HEK293 (cell line): ENCODE measurements around the gene SCNN1G.

Experiments used
- CTCF ChIA-PET: fragments of 350-600 bp; formaldehyde crosslinking; extraction: SDS; loops from one replicate; lab custom pipeline; 2021; ENCODE audit warnings: antibody characterized with exemption; lab: Yijun Ruan, JAX
- POLR2A ChIA-PET: fragments of 300-600 bp; formaldehyde crosslinking; extraction: SDS; loops from one replicate; lab custom pipeline; 2020; ENCODE audit warnings: antibody characterized with exemption, inconsistent platforms; lab: Yijun Ruan, JAX
- H3K27ac ChIP-seq: fragments of 200-500 bp; sonication (Bioruptor generic); 2 replicates; pipeline ENCODE4 v1.5.1; 2014; ENCODE audit warnings: low read depth, low read length, control low read depth, inconsistent platforms; ENCODE audit errors: extremely low read depth
- H3K36me3 ChIP-seq, 2 experiments: fragments of 200-500 bp in 1 of 2; sonication (Bioruptor generic) in 1 of 2; 1 replicate in 1 of 2; 2 replicates in 1 of 2; pipeline ENCODE4 v1.5.1; 2014 to 2017; ENCODE audit warnings: inconsistent platforms in 2 of 2, low read length in 2 of 2; ENCODE audit not compliant: control insufficient read depth in 2 of 2, insufficient read depth in 1 of 2
- H3K4me1 ChIP-seq: fragments of 200-500 bp; sonication (Bioruptor generic); 2 replicates; pipeline ENCODE4 v1.5.1; 2014; ENCODE audit warnings: mild to moderate bottlenecking, low read length, inconsistent platforms; ENCODE audit not compliant: control insufficient read depth, insufficient read depth
- H3K4me3 ChIP-seq: 2 replicates; pipeline ENCODE4 v1.5.1; 2011; ENCODE audit warnings: low read depth, mild to moderate bottlenecking, control low read depth, low read length, moderate library complexity
- H3K9me3 ChIP-seq: fragments of 200-500 bp; sonication (Bioruptor generic); 2 replicates; pipeline ENCODE4 v1.5.1; 2014; ENCODE audit warnings: low read depth, low read length, inconsistent platforms; ENCODE audit not compliant: control insufficient read depth, insufficient read depth
- BCL11A ChIP-seq: fragments of 450-650 bp; formaldehyde crosslinking; IDR thresholded peaks from 2 replicates; pipeline ENCODE4 v1.5.1; 2016; ENCODE audit warnings: low read depth, missing biosample characterization, missing genetic modification characterization
- BCL11B ChIP-seq: fragments of 450-650 bp; formaldehyde crosslinking; IDR thresholded peaks from 2 replicates; pipeline ENCODE4 v1.5.1; 2016; ENCODE audit warnings: low read depth, missing biosample characterization, missing genetic modification characterization
- FEZF1 ChIP-seq: fragments of 450-650 bp; formaldehyde crosslinking; IDR thresholded peaks from 2 replicates; pipeline ENCODE4 v1.5.1; 2016; ENCODE audit warnings: missing biosample characterization, missing genetic modification characterization
- KLF7 ChIP-seq: fragments of 450-650 bp; formaldehyde crosslinking; IDR thresholded peaks from 2 replicates; pipeline ENCODE4 v1.5.1; 2016; ENCODE audit warnings: missing biosample characterization, missing genetic modification characterization, borderline replicate concordance
- KLF8 ChIP-seq: fragments of 450-650 bp; formaldehyde crosslinking; IDR thresholded peaks from 2 replicates; pipeline ENCODE4 v1.5.1; 2016; ENCODE audit warnings: missing biosample characterization, missing genetic modification characterization
- SCRT1 ChIP-seq: fragments of 450-650 bp; formaldehyde crosslinking; IDR thresholded peaks from 2 replicates; pipeline ENCODE4 v1.5.1; 2016; ENCODE audit warnings: missing biosample characterization, missing genetic modification characterization, borderline replicate concordance
- ZBTB17 ChIP-seq: fragments of 450-650 bp; formaldehyde crosslinking; IDR thresholded peaks from 2 replicates; pipeline ENCODE4 v1.5.1; 2016; ENCODE audit warnings: missing biosample characterization, missing genetic modification characterization
- ZBTB21 ChIP-seq: fragments of 450-650 bp; formaldehyde crosslinking; IDR thresholded peaks from 2 replicates; pipeline ENCODE4 v1.5.1; 2017; ENCODE audit warnings: missing biosample characterization, missing genetic modification characterization
- ZBTB48 ChIP-seq: fragments of 450-650 bp; formaldehyde crosslinking; IDR thresholded peaks from 2 replicates; pipeline ENCODE4 v1.5.1; 2016; ENCODE audit warnings: missing biosample characterization, missing genetic modification characterization
- ZBTB49 ChIP-seq: fragments of 450-650 bp; formaldehyde crosslinking; IDR thresholded peaks from 2 replicates; pipeline ENCODE4 v1.5.1; 2016; ENCODE audit warnings: missing biosample characterization, missing genetic modification characterization, low read depth
- ZBTB7A ChIP-seq: fragments of 450-650 bp; formaldehyde crosslinking; IDR thresholded peaks from 2 replicates; pipeline ENCODE4 v1.5.1; 2016; ENCODE audit warnings: low read depth, missing biosample characterization, missing genetic modification characterization
- ZNF112 ChIP-seq: fragments of 450-650 bp; formaldehyde crosslinking; IDR thresholded peaks from 2 replicates; pipeline ENCODE4 v1.5.0; 2017; ENCODE audit warnings: missing biosample characterization, missing genetic modification characterization
- ZNF146 ChIP-seq: fragments of 450-650 bp; formaldehyde crosslinking; IDR thresholded peaks from 2 replicates; pipeline ENCODE4 v1.5.1; 2016; ENCODE audit warnings: missing biosample characterization, missing genetic modification characterization
- ZNF175 ChIP-seq: fragments of 450-650 bp; formaldehyde crosslinking; IDR thresholded peaks from 2 replicates; pipeline ENCODE4 v1.5.1; 2016; ENCODE audit warnings: missing biosample characterization, missing genetic modification characterization
- ZNF2 ChIP-seq: fragments of 450-650 bp; formaldehyde crosslinking; IDR thresholded peaks from 2 replicates; pipeline ENCODE4 v1.5.1; 2016; ENCODE audit warnings: missing biosample characterization, missing genetic modification characterization
- ZNF549 ChIP-seq: fragments of 450-650 bp; IDR thresholded peaks from 2 replicates; pipeline ENCODE4 v1.5.1; 2018; ENCODE audit warnings: missing biosample characterization, missing genetic modification characterization, mild to moderate bottlenecking, inconsistent platforms, moderate library complexity
- ZNF76 ChIP-seq: fragments of 450-650 bp; formaldehyde crosslinking; IDR thresholded peaks from 2 replicates; pipeline ENCODE4; 2016; ENCODE audit warnings: low read depth, missing biosample characterization, missing genetic modification characterization, borderline replicate concordance
- ZNF792 ChIP-seq: fragments of 450-650 bp; formaldehyde crosslinking; IDR thresholded peaks from 2 replicates; pipeline ENCODE4 v1.5.1; 2016; ENCODE audit warnings: missing biosample characterization, missing genetic modification characterization
- ZNF837 ChIP-seq: fragments of 450-650 bp; formaldehyde crosslinking; IDR thresholded peaks from 2 replicates; pipeline ENCODE4 v1.5.1; 2016; ENCODE audit warnings: missing biosample characterization, missing genetic modification characterization
- ZNF843 ChIP-seq: fragments of 450-650 bp; formaldehyde crosslinking; IDR thresholded peaks from 2 replicates; pipeline ENCODE4 v1.5.1; 2016; ENCODE audit warnings: missing biosample characterization, missing genetic modification characterization
- ZSCAN30 ChIP-seq: fragments of 450-650 bp; IDR thresholded peaks from 2 replicates; pipeline ENCODE4 v1.5.1; 2018; ENCODE audit warnings: missing biosample characterization, mild to moderate bottlenecking, missing genetic modification characterization, moderate library complexity

SCNN1G gene

GRCh38 chr16:23213831-23214230 lies 31.3 kb downstream of the SCNN1G start:
- H3K36me3 ChIP-seq: no peaks in the 10 kb centered on the region
- H3K4me1 ChIP-seq: no peaks in the 10 kb centered on the region
- H3K27ac ChIP-seq: no peak overlapping the region
- CTCF ChIA-PET: no interaction called here
- TF ChIP-seq KLF8 (tag by site-specific recombination) (no peak), BCL11A (tag by site-specific recombination) (no peak), BCL11B (tag by site-specific recombination) (no peak)
- TF ChIP-seq, all 188 proteins: peak for 0
- no peaks in the 10 kb centered on the region for H3K9me3 ChIP-seq
- no peak overlapping the region for H3K4me3 ChIP-seq
- POLR2A ChIA-PET: no interaction called here

- ChIA-PET CTCF (no interaction called here), POLR2A (no interaction called here)
- H3K36me3 ChIP-seq: no peaks in the 10 kb centered on the region
Observed at GRCh38 chr16:23214796-23215195, 32.3 kb downstream of the SCNN1G start.

GRCh38 chr16:23215435-23215834 lies 32.9 kb downstream of the SCNN1G start:
- Histone ChIP-seq H3K4me1 (no peaks in the 10 kb centered on the region), H3K4me3 (no peak overlapping the region), H3K9me3 (no peaks in the 10 kb centered on the region), H3K27ac (no peak overlapping the region), H3K36me3 (no peaks in the 10 kb centered on the region)
- CTCF ChIA-PET: no interaction called here
- TF ChIP-seq ZNF146 (tag by site-specific recombination): no peak
- POLR2A ChIA-PET: no interaction called here

More at GRCh38 chr16:23214796-23215195, 32.3 kb downstream of the SCNN1G start:
- TF ChIP-seq ZBTB17 (no peak), ZBTB7A (tag by site-specific recombination) (no peak), ZNF76 (tag by site-specific recombination) (no peak), FEZF1 (tag by site-specific recombination) (no peak), SCRT1 (tag by site-specific recombination) (no peak), ZNF112 (tag by site-specific recombination) (no peak), ZNF792 (tag by site-specific recombination) (no peak), KLF7 (tag by site-specific recombination) (no peak), ZSCAN30 (tag by site-specific recombination) (no peak), ZNF837 (tag by site-specific recombination) (no peak), ZBTB21 (tag by site-specific recombination) (no peak), ZBTB49 (tag by site-specific recombination) (no peak), ZNF843 (tag by site-specific recombination) (no peak), ZNF549 (tag by site-specific recombination) (no peak), ZBTB48 (tag by site-specific recombination) (no peak), ZNF2 (tag by site-specific recombination) (no peak), ZNF175 (no peak)
- Histone ChIP-seq H3K27ac (no peak overlapping the region), H3K4me3 (no peak overlapping the region), H3K9me3 (no peaks in the 10 kb centered on the region), H3K4me1 (no peaks in the 10 kb centered on the region)
